NCI-H2107 treated with DMSO at 0.1 percent for 48 hours (cell line): ENCODE data around the gene PCNP.
"Not testable (repeated sequence)": the region's sequence is repeated elsewhere in the genome, so short reads cannot be mapped to it uniquely, and the experiment has no call there.

Experiments used
- DNase-seq: peaks from one replicate; lab custom pipeline; 2025; ENCODE audit not compliant: unreplicated experiment; lab: John Stamatoyannopoulos, UW

The PCNP gene

DNA sequence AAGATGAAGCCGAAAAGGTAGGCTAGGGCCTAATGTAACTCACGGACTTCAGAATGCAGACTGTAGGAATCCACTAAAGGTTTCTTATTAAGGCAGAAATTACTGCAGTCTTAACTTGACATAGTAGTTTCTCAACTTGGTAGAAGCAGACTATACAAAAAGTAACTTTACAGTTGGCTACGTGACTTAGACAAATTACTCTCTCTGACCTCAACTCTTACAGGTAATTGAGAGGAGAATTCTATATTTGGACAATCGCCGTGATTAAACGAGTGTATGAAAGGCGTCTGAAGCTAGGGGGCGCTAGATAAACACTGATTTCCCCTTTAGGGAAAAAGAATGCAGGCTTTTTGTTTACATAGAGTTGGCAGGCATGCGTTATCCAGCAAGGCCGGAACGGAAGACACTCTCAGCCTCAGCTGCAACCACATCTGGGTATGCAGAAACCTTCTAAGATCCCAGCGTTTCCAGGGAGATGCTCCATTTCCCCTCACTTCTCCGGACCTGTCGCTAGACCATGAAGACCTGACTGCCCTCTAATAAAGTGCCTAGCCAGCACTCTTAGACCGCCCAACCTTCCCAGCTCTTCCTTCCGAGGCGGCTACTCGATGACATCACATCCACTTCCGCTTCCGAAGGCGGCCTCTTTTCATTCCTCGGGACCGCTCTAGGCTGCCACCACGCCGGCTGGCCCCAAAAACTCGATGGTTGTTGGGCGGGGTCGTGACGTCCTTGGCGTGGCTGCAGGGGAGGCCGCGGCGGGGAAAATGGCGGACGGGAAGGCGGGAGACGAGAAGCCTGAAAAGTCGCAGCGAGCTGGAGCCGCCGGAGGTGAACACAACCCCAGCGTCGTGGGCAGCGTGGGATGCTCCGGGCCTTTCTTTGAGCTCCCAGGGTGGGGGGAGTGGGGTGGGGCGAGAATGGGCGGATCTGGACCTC lies at the start of gene PCNP:
Gene PCNP (plus strand): TSS at position 732 of the 939 bp plus-strand sequence. CDS start 36 bp downstream, at position 768.
- peak; percentile 97 for DNase-seq

DNA sequence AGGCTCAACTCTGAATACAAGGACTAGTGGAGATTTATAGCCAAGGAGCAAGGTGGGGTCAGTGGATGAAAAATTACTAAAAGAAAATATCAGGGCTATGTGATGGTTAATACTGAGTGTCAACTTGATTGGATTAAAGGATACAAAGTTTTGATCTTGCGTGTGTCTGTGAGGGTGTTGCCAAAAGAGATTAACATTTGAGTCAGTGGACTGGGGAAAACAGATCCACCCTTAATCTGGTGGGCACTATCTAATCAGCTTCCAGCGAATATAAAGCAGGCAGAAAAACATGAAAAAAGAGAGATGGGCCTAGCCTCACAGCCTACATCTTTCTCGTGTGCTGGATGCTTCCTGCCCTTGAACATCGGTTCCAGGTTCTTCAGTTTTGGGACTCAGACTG lies 46.5 kb upstream of the PCNP start:
- no peak for DNase-seq

DNA sequence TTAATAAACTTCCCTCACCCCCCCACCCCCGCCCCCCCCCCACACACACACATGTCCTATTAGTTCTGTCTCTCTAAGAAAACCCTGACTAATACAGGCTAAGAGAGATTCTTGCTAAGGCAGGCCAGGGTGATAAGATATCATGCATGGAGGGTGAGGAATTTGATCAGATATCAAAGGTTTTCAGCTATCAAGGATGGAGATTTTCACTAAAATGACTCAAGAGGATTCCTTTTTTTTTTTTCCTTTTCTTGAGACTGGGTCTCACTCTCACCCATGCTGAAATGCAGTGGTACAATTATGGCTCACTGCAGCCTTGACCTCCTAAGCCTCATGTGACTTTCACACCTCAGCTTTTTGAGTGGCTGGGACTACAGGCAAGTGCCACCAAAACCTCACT lies 46.1 kb upstream of the PCNP start:
- no peak for DNase-seq

GRCh38 chr3:101529816-101530685 lies 43.9 kb upstream of the PCNP start:
- DNase-seq: no peak

GRCh38 chr3:101530686-101531047 lies 43.3 kb upstream of the PCNP start:
- no peak for DNase-seq

DNA sequence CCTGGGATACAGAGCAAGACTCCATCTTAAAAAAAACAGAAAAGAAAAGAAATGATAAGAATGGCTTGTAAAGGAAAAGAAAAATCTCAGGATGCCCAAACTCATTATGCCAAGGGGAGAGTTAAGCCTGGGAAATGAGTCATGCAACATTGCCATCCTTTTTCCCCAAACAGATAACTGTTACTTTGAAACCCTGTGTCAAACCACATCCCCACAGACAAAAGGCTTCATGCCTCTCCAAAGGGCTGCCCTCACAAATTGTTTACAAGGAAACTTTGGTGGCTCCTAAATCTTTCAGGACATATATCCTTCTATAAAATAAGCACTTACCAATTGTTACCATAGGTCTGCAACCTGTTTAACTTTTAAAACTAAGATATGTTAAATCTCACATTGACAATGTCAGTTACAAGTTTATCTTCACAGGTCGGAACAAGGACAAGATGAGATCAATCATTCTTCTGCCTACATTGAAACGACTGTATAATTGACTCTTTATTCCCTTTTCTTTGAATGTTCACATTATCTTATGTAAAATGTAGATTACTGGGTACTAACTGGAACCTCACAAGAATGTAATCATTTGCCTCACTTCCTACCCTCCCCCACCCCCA lies 42.4 kb upstream of the PCNP start:
- DNase-seq: no peak

- DNase-seq: no peak
Measured at GRCh38 chr3:101532783-101533602, 41.0 kb upstream of the PCNP start.

GRCh38 chr3:101533603-101533968 lies 40.4 kb upstream of the PCNP start:
- DNase-seq: no peak

- DNase-seq: no peak
Measured at GRCh38 chr3:101535221-101535620, 38.8 kb upstream of the PCNP start.

DNA sequence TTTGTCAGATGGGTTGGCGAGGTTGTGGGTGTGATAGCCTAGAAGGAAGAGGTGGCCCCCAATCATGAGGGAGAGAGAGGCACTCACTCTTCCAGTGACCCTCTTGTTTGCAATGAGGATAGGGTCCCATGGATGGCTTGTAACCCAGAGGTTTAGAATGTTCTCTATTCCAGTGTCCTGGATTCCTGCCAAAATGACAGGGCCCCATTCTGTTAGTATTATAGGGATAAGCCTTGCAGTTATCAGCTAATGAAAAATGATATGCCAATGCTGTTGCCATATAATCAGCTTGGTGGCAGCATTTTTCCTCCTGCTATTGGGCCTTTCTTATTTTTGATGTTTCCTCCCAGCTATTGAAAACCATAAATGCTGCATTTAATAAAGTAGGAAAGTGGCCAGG lies 37.7 kb upstream of the PCNP start:
- DNase-seq: no peak

GRCh38 chr3:101536955-101537354 lies 37.0 kb upstream of the PCNP start:
- not testable (repeated sequence) for DNase-seq

DNA sequence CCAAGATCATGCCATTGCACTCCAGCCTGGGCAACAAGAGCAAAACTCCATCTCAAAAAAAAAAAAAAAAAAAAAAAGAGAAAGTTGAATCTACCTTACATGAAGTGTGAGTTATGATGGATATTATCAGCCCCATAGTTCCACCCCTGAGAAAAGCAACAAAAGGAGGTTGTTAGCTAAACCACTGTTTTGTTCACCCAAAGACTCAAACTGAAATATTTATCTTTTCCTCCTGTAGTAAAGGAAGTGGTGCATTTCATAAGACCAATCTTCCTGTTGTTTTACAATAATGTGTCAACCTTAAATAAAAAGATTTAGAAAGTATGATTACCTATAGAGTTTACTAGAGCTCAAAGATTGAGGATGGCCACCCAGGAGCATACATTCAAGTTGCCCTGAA lies 31.0 kb upstream of the PCNP start:
- DNase-seq: no peak

- no peak for DNase-seq
Measured at GRCh38 chr3:101544161-101544850, 29.7 kb upstream of the PCNP start.

GRCh38 chr3:101548527-101549105 lies 25.4 kb upstream of the PCNP start:
- no peak for DNase-seq

- no peak for DNase-seq
Measured at GRCh38 chr3:101549473-101549872, 24.5 kb upstream of the PCNP start.

GRCh38 chr3:101551359-101552081 lies 22.5 kb upstream of the PCNP start:
- DNase-seq: not testable (repeated sequence)

GRCh38 chr3:101553381-101553780 lies 20.6 kb upstream of the PCNP start:
- DNase-seq: not testable (repeated sequence)

DNA sequence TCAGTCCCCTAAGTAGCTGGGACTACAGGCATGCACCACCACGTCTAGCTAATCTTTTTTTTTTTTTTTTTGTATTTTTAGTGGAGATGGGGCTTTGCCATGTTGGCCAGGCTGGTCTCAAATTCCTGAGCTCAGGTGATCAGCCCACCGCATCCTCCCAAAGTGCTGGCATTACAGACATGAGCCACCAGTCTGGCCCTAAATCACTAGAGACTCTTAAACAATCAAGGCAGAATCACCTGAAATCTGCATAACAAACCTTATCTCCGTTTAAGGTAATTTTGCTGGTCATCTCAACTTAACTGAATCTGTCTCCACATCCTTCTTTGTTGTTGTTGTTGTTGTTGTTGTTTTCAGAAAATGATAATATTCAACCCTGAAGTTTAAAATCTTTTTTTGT lies 17.9 kb upstream of the PCNP start:
- no peak for DNase-seq
